ENCODE measurements around the gene CD300LB.
"Not testable (repeated sequence)": the region's sequence is repeated elsewhere in the genome, so short reads cannot be mapped to it uniquely, and the experiment has no call there.

The CD300LB gene

DNA sequence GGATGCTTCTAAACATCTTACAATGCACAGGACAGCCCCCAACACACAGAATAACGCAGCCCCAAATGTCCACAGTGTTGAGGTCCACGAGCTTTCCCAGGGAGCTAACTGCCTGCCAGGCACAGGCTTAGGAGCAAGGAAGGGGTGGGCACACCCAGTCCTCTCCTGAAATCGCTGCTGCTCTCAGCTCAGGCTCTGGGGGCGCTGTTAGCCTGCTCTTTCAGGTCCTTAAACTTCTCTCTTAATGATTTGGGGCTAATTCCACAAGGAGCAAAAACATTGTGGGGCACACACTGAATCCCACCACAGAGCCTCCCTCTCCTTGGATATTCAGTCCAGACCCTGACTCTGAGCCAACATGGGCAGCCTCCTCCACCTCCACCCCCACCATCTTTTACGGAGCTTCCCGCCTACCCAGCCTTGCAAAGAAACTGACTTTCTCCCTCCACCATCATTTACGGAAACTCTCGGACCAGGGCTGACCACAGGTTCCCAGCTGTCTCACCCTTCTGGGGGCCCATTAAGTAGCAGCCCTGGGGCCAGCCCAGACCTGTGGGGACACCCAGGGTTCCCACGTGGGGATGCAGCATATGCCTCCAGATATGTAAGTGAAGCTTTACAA, 35.0 kb upstream of the CD300LB start:
- peak; percentile 4 for DNase-seq (ENCODE audit: low read depth)
- H3K9ac ChIP-seq (ENCODE audit: low read length) = no peak overlapping the region
- no peaks in the 10 kb centered on the region for H3K36me3 ChIP-seq (ENCODE audit: control insufficient read depth, insufficient read depth, low read length, severe bottlenecking)
- no peak overlapping the region for H3K4me3 ChIP-seq (ENCODE audit: low read length)
- peaks cover 36% of the 10 kb centered on the region for H3K27me3 ChIP-seq (replicated peaks; ENCODE audit: control insufficient read depth, insufficient read depth, low read length)
- no peaks in the 10 kb centered on the region for H3K9me3 ChIP-seq (ENCODE audit: control insufficient read depth, low read length)
- H3K4me1 ChIP-seq (ENCODE audit: control insufficient read depth, insufficient read depth, low read length) = peaks cover 24% of the 10 kb centered on the region

DNA sequence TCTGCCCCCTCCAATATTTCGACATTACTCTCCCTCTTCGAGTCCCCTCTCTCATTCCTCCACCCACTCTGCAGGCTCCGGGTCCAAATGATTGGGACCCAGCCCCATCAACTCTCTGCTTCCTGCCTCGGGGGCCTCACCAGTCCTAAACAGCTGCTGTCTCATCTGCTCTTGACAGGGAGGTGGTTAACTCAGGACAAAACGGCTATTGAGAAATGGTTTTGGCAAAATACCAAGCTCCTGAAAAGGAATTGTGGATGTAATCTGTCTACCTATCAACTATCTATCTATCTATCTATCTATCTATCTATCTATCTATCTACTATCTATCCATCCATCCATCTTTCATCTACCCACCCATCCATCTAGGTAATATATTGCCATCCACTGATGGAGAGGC, 33.9 kb upstream of the CD300LB start:
- DNase-seq (ENCODE audit: low read depth) = no peak
- Histone ChIP-seq H3K4me3 (ENCODE audit: low read length) (no peak overlapping the region), H3K27me3 (replicated peaks; ENCODE audit: control insufficient read depth, insufficient read depth, low read length) (peaks cover 47% of the 10 kb centered on the region), H3K9ac (ENCODE audit: low read length) (no peak overlapping the region), H3K4me1 (ENCODE audit: control insufficient read depth, insufficient read depth, low read length) (peaks cover 24% of the 10 kb centered on the region), H3K36me3 (ENCODE audit: control insufficient read depth, insufficient read depth, low read length, severe bottlenecking) (no peaks in the 10 kb centered on the region), H3K9me3 (ENCODE audit: control insufficient read depth, low read length) (no peaks in the 10 kb centered on the region)

DNA sequence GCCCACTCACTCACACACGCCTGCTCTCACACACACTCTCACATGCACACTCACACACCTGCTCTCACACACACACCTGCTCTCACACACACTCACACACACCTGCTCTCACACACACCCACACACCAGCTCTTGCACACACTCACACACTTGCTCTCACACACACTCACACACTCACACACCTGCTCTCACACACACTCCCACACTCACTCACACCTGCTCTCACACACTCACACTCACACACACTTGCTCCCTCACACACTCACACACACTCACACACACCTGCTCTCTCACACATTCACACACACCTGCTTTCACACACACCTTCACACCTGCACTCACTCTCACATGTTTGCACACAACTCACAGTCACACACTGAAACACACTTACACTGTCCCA, 32.1 kb upstream of the CD300LB start:
- Histone ChIP-seq H3K9me3 (ENCODE audit: control insufficient read depth, low read length) (peaks cover 9% of the 10 kb centered on the region), H3K9ac (ENCODE audit: low read length) (no peak overlapping the region), H3K4me3 (ENCODE audit: low read length) (no peak overlapping the region), H3K36me3 (ENCODE audit: control insufficient read depth, insufficient read depth, low read length, severe bottlenecking) (no peaks in the 10 kb centered on the region), H3K4me1 (ENCODE audit: control insufficient read depth, insufficient read depth, low read length) (peaks cover 10% of the 10 kb centered on the region), H3K27me3 (replicated peaks; ENCODE audit: control insufficient read depth, insufficient read depth, low read length) (peaks cover 64% of the 10 kb centered on the region)
- no peak for DNase-seq (ENCODE audit: low read depth)

DNA sequence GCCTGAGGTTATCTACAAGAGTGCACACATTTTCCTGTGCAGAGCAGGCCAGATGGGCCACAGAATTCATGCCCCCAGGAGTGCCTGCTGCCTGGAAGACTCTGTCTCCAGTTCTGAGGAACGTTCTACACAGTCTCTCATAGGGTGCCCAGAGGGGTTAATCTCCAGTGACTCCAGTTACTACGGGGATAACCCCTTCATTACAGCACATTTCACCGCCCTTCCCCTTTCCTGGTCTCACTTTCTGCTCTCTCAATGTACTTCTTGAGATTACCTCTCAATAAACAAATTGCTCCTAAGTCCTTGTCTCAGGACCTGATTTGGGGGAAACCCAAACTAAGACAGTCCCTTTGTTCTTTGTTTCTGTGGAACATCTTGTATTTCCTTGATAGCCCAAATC, 30.3 kb upstream of the CD300LB start:
- no peak overlapping the region for H3K4me3 ChIP-seq (ENCODE audit: low read length)
- H3K27me3 ChIP-seq (replicated peaks; ENCODE audit: control insufficient read depth, insufficient read depth, low read length) = peaks cover 69% of the 10 kb centered on the region
- no peak overlapping the region for H3K9ac ChIP-seq (ENCODE audit: low read length)
- H3K9me3 ChIP-seq (ENCODE audit: control insufficient read depth, low read length) = peaks cover 9% of the 10 kb centered on the region
- no peak for DNase-seq (ENCODE audit: low read depth)
- peaks cover 3% of the 10 kb centered on the region for H3K4me1 ChIP-seq (ENCODE audit: control insufficient read depth, insufficient read depth, low read length)
- no peaks in the 10 kb centered on the region for H3K36me3 ChIP-seq (ENCODE audit: control insufficient read depth, insufficient read depth, low read length, severe bottlenecking)

DNA sequence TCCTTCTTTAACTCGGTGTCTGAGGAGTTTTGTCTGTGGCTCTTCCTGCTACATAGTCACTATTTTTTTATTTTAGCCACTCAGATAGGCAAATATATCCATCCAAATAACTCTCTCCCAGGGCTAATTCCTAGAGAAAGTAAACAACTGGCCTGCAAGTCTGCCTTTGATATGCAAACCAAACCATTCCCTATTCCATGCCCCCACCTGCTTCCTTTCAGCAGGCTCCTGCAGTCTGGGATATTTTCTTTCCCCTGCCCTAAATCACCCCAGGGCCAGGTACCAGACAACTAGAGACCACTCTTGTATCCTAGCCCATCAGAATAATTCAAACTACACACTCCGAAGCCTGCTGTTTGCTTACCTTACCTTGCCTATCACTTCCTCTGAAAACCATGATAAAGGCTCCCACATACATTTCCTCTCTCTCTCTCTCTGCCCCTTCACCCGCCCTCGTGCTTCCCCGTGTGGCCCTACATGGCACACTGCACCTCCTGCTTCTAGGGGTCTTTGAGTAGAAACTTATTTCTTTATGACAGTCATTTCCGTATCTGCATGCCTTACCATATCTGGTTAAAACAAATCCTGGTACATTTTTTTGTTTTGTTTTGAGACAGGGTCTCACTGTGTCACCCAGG, 27.7 kb upstream of the CD300LB start:
- Histone ChIP-seq H3K27me3 (replicated peaks; ENCODE audit: control insufficient read depth, insufficient read depth, low read length) (peaks cover 74% of the 10 kb centered on the region), H3K4me1 (ENCODE audit: control insufficient read depth, insufficient read depth, low read length) (no peaks in the 10 kb centered on the region), H3K36me3 (ENCODE audit: control insufficient read depth, insufficient read depth, low read length, severe bottlenecking) (no peaks in the 10 kb centered on the region), H3K4me3 (ENCODE audit: low read length) (no peak overlapping the region), H3K9ac (ENCODE audit: low read length) (no peak overlapping the region), H3K9me3 (ENCODE audit: control insufficient read depth, low read length) (peaks cover 9% of the 10 kb centered on the region)
- DNase-seq (ENCODE audit: low read depth) = no peak

DNA sequence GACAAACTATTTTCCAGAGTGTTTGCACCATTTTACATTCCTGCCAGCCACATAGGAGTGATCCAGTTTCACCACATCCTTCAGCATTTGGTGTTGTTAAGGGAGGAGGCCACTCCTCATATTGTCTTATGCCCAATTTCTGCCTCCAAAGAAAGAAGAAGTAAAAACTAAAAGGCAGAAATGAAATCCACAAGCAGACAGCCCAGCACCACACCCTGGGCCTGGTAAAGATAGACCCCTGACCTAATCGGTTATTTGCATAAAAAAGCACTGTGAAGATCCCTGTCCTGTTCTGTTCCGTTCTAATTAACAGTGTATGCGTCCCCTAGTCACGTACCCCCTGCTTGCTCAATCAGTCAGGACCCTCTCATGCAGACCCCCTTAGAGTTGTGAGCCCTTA, 27.1 kb upstream of the CD300LB start:
- not testable (repeated sequence) for DNase-seq (ENCODE audit: low read depth)

DNA sequence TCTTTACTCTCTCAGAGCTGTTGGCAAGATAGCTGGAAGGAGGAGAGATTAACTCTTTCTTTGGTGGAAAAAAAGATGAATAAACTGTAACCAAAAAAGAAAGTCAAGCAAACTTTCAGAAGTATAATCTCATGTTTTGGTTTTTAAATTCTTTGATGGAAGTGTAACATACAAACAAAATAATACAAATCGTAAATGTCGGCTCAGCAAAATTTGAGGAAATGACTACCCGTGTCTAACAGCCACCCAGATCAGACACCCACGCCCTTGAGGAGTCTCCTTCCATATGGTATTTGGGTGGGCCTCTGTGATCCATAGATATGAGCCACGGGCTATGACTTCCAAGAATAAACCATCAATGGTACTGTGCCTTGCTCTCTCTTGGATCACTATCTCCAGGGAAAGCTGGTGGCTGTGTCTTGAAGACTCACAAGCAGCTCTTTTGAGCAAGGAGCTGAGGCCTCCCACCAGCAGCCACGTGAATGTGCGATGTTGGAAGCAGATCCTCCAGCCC, 24.2 kb upstream of the CD300LB start:
- peaks cover 64% of the 10 kb centered on the region for H3K27me3 ChIP-seq (replicated peaks; ENCODE audit: control insufficient read depth, insufficient read depth, low read length)
- no peaks in the 10 kb centered on the region for H3K4me1 ChIP-seq (ENCODE audit: control insufficient read depth, insufficient read depth, low read length)
- DNase-seq (ENCODE audit: low read depth) = no peak
- H3K4me3 ChIP-seq (ENCODE audit: low read length) = no peak overlapping the region
- H3K9ac ChIP-seq (ENCODE audit: low read length) = no peak overlapping the region
- no peaks in the 10 kb centered on the region for H3K36me3 ChIP-seq (ENCODE audit: control insufficient read depth, insufficient read depth, low read length, severe bottlenecking)
- H3K9me3 ChIP-seq (ENCODE audit: control insufficient read depth, low read length) = peaks cover 9% of the 10 kb centered on the region

More for the DNA sequence above, 27.1 kb upstream of the CD300LB start:
- not testable (repeated sequence) for H3K9ac ChIP-seq (ENCODE audit: low read length); H3K9me3 ChIP-seq (ENCODE audit: control insufficient read depth, low read length); H3K4me3 ChIP-seq (ENCODE audit: low read length); H3K4me1 ChIP-seq (ENCODE audit: control insufficient read depth, insufficient read depth, low read length); H3K36me3 ChIP-seq (ENCODE audit: control insufficient read depth, insufficient read depth, low read length, severe bottlenecking)
- peaks cover 74% of the 10 kb centered on the region for H3K27me3 ChIP-seq (replicated peaks; ENCODE audit: control insufficient read depth, insufficient read depth, low read length)

DNA sequence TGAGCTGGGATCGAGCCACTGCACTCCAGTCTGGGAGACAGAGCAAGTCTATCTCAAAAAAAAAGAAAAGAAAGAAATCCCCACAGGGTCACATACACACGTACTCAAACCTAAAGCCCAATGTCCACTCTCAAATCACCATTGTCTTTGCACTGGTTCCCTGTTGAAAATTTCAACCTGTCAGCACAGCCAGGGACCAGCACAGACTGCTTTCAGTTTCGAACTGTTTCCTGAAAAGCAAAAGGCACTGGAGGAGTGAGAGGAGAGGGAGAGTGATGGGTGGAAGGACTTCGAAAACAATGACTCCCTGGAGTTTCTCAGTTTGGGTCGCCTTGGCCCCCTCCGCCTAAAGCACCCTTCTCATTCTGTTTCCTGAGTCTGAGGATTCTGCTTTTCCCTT, 23.6 kb upstream of the CD300LB start:
- peaks cover 59% of the 10 kb centered on the region for H3K27me3 ChIP-seq (replicated peaks; ENCODE audit: control insufficient read depth, insufficient read depth, low read length)
- H3K9me3 ChIP-seq (ENCODE audit: control insufficient read depth, low read length) = peaks cover 9% of the 10 kb centered on the region
- H3K4me3 ChIP-seq (ENCODE audit: low read length) = no peak overlapping the region
- no peak overlapping the region for H3K9ac ChIP-seq (ENCODE audit: low read length)
- no peak for DNase-seq (ENCODE audit: low read depth)
- no peaks in the 10 kb centered on the region for H3K36me3 ChIP-seq (ENCODE audit: control insufficient read depth, insufficient read depth, low read length, severe bottlenecking)
- no peaks in the 10 kb centered on the region for H3K4me1 ChIP-seq (ENCODE audit: control insufficient read depth, insufficient read depth, low read length)

DNA sequence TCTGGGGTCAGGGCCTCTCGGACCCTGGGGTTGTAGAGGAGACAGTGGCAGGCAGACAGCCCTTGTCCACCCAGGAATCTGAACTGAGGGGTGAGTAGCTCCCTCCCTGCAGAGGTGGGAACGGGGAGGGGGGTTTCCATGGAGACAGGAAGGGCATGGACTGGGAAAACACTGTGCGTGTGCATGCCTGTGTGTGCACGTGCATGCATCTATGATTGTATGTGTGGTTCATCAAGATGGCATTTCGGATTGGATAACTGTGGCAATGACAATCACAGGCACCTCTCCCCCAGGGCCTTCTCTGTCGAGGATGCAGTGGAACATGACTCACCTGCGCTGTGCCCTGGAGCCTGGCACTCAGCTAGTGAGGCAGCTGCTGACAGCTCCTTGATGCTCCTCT, 20.8 kb upstream of the CD300LB start:
- Histone ChIP-seq H3K4me3 (ENCODE audit: low read length) (no peak overlapping the region), H3K27me3 (replicated peaks; ENCODE audit: control insufficient read depth, insufficient read depth, low read length) (peaks cover 52% of the 10 kb centered on the region), H3K36me3 (ENCODE audit: control insufficient read depth, insufficient read depth, low read length, severe bottlenecking) (no peaks in the 10 kb centered on the region), H3K4me1 (ENCODE audit: control insufficient read depth, insufficient read depth, low read length) (no peaks in the 10 kb centered on the region), H3K9ac (ENCODE audit: low read length) (no peak overlapping the region), H3K9me3 (ENCODE audit: control insufficient read depth, low read length) (no peaks in the 10 kb centered on the region)
- no peak for DNase-seq (ENCODE audit: low read depth)

DNA sequence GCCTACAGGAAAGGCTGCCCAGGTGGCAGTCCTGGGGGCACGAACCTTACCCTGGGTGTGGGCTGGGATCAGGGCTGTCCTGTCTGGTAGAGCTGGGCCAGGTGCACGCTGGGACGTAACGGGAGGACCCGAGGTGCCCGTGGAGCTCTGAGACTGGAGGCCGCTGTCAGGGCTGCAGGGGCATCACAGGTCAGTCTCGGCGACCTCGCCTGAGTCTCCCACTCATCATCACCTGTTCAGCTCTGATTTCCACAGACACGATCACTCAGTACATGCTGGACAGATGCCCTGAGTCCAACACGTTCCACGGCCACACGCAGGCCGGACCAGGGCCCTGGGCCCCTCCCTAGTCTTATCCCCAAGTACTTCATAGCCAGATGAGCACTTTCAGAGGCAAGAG, 19.3 kb upstream of the CD300LB start:
- no peaks in the 10 kb centered on the region for H3K36me3 ChIP-seq (ENCODE audit: control insufficient read depth, insufficient read depth, low read length, severe bottlenecking)
- H3K4me1 ChIP-seq (ENCODE audit: control insufficient read depth, insufficient read depth, low read length) = no peaks in the 10 kb centered on the region
- H3K27me3 ChIP-seq (replicated peaks; ENCODE audit: control insufficient read depth, insufficient read depth, low read length) = peaks cover 40% of the 10 kb centered on the region
- H3K4me3 ChIP-seq (ENCODE audit: low read length) = no peak overlapping the region
- H3K9ac ChIP-seq (ENCODE audit: low read length) = no peak overlapping the region
- DNase-seq (ENCODE audit: low read depth) = no peak
- H3K9me3 ChIP-seq (ENCODE audit: control insufficient read depth, low read length) = no peaks in the 10 kb centered on the region

DNA sequence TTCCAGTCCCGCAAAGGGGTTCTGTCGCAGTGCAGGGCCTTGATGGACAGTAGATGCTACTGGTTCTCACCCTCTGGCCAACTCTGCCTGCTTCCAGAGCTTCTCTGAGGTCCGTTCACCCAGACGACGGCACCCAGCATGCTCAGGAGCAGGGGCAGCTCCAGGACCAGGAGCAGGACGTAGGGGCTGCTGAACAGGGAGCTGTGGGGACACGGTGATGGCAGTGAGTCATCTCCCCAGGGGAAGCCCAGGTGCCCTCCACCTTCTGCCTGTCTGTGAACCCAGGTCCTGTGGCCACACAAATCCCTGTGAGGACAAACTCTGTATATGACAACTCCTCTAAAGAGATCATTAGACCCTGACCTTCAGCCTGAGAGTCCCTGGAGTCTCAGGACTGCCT, 18.1 kb upstream of the CD300LB start:
- Histone ChIP-seq H3K9me3 (ENCODE audit: control insufficient read depth, low read length) (no peaks in the 10 kb centered on the region), H3K4me1 (ENCODE audit: control insufficient read depth, insufficient read depth, low read length) (no peaks in the 10 kb centered on the region)

More for the DNA sequence above, 18.1 kb upstream of the CD300LB start:
- Histone ChIP-seq H3K9ac (ENCODE audit: low read length) (no peak overlapping the region), H3K4me3 (ENCODE audit: low read length) (no peak overlapping the region), H3K36me3 (ENCODE audit: control insufficient read depth, insufficient read depth, low read length, severe bottlenecking) (no peaks in the 10 kb centered on the region), H3K27me3 (replicated peaks; ENCODE audit: control insufficient read depth, insufficient read depth, low read length) (peaks cover 35% of the 10 kb centered on the region)
- no peak for DNase-seq (ENCODE audit: low read depth)

Measured in adipocyte (in vitro differentiated cells).